GM12878 (cell line): Measurements from ENCODE around the gene PCSK5. TPM values are rescaled to one million over a fixed set of nuclear protein-coding genes. Genes with fewer than 3 reads are reported as not detected.

Source experiments
- ATAC-seq: fragments of 200-7000 bp; cut with Tn5 transposase; 3 replicates; pipeline ENCODE4 v1.9.1; 2020; ENCODE audit warnings: mild to moderate bottlenecking, moderate library complexity
- BruUV-seq: library from RNA; stranded (reverse); fragments of 400-500 nt; replicated peaks from 2 replicates; lab custom pipeline; 2021; lab: Mats Ljungman, UMichigan
- CTCF ChIA-PET: fragments of 300-600 bp; sonication (Branson Sonifier 250); formaldehyde crosslinking; extraction: SDS; loops from one replicate; lab custom pipeline; 2021; ENCODE audit warnings: inconsistent platforms; lab: Yijun Ruan, JAX
- POLR2A ChIA-PET: fragments of 350-600 bp; formaldehyde crosslinking; extraction: SDS; loops from one replicate; lab custom pipeline; 2021; ENCODE audit warnings: inconsistent platforms; lab: Charles Lee
- RAD21 ChIA-PET: fragments of 300-600 bp; sonication (Branson Sonifier 250); formaldehyde crosslinking; loops from one replicate; lab custom pipeline; 2023; ENCODE audit warnings: antibody characterized with exemption; ENCODE audit not compliant: unreplicated experiment; lab: Charles Lee
- SMC1A ChIA-PET: fragments of 300-600 bp; sonication (Branson Sonifier 250); formaldehyde crosslinking; loops from one replicate; lab custom pipeline; 2023; ENCODE audit not compliant: unreplicated experiment, uncharacterized antibody; lab: Charles Lee
- DNase-seq: peaks from one replicate; pipeline ENCODE4 v3.0.0-alpha.2; 2011; ENCODE audit warnings: low read depth, low spot score
- FAIRE-seq: peaks from 3 replicates; lab custom pipeline; 2011; peaks lifted over from hg19 to GRCh38; lab: Jason Lieb, UNC
- H2AFZ ChIP-seq: 2 replicates; pipeline ENCODE4 v1.6.0; 2011; ENCODE audit warnings: low read depth, low read length, control low read depth; ENCODE audit not compliant: control insufficient read depth
- H3K27ac ChIP-seq: 2 replicates; pipeline ENCODE4 v1.5.1; 2011; ENCODE audit warnings: control low read depth; ENCODE audit not compliant: control insufficient read depth, insufficient read depth
- H3K27me3 ChIP-seq, 2 experiments: replicated peaks in 1 of 2; 2 replicates each; pipeline versions ENCODE4 v1.6.0 to v1.6.1; 2011; ENCODE audit warnings: low read length in 1 of 2; ENCODE audit not compliant: control insufficient read depth in 2 of 2, insufficient read depth in 2 of 2
- H3K36me3 ChIP-seq, 2 experiments: 2 replicates each; pipeline ENCODE4 v1.5.1; 2011; ENCODE audit warnings: low read length in 1 of 2; ENCODE audit not compliant: control insufficient read depth in 2 of 2, insufficient read depth in 2 of 2
- H3K4me1 ChIP-seq: 2 replicates; pipeline ENCODE4 v1.6.1; 2011; ENCODE audit warnings: mild to moderate bottlenecking, low read length, moderate library complexity, mixed read lengths; ENCODE audit not compliant: control insufficient read depth, insufficient read depth
- H3K4me2 ChIP-seq: 2 replicates; pipeline ENCODE4 v1.6.0; 2011; ENCODE audit warnings: control low read depth; ENCODE audit not compliant: control insufficient read depth, insufficient read depth
- H3K4me3 ChIP-seq: fragments of 200-600 bp; sonication (generic); 2 replicates; pipeline ENCODE4 v1.5.1; 2016
- H3K79me2 ChIP-seq: 2 replicates; pipeline ENCODE4 v1.6.0; 2011; ENCODE audit warnings: low read length; ENCODE audit not compliant: control insufficient read depth, insufficient read depth
- H3K9ac ChIP-seq: 2 replicates; pipeline ENCODE4 v1.8.0; 2011; ENCODE audit warnings: low read length, control low read depth, mixed read lengths; ENCODE audit not compliant: control insufficient read depth, insufficient read depth
- H3K9me3 ChIP-seq: replicated peaks from 3 replicates; pipeline ENCODE4 v1.5.1; 2011; ENCODE audit warnings: mild to moderate bottlenecking, low read length; ENCODE audit not compliant: control insufficient read depth, insufficient read depth
- H4K20me1 ChIP-seq: 2 replicates; pipeline ENCODE4 v1.6.0; 2011; ENCODE audit not compliant: control insufficient read depth, insufficient read depth
- HDAC2 ChIP-seq: fragments of 200-600 bp; sonication (generic); IDR thresholded peaks from 2 replicates; pipeline ENCODE4 v1.6.1; 2017
- ZNF217 ChIP-seq: fragments of 450-650 bp; IDR thresholded peaks from 2 replicates; pipeline ENCODE4 v1.6.1; 2017; ENCODE audit warnings: antibody characterized with exemption, mild to moderate bottlenecking
- WGBS: methylation state at CpG from one replicate; pipeline ENCODE4 v1.1.6; 2016; ENCODE audit warnings: low lambda C conversion rate; ENCODE audit not compliant: insufficient replicate concordance, insufficient coverage; ENCODE audit errors: missing lambda C conversion rate; 5-methylcytosine and 5-hydroxymethylcytosine counted together
- in situ Hi-C: fragments of 300-500 bp; cut with MboI; formaldehyde crosslinking; loops from 9 replicates; pipeline ENCODE4 v1.14.3; 2018; ENCODE audit warnings: mixed read lengths
- intact Hi-C: fragments of 100-400 bp; cut with micrococcal nuclease; formaldehyde crosslinking; loops from one replicate; pipeline ENCODE4 v1.14.2; 2022; ENCODE audit not compliant: unreplicated experiment
- polyA plus RNA-seq, 11 experiments: library from polyadenylated mRNA; depleted of rRNA in 4 of 11; unstranded in 6 of 11; stranded (reverse) in 5 of 11; fragments of >200 nt; fragmentation: Nextera tagmentation in 4 of 11; fragmentation: Illumina TruSeq in 1 of 11; extraction: Ambion mirVana in 4 of 11; extraction: Trizol in 1 of 11; gene quantifications; 1 replicate in 1 of 11; 2 replicates in 10 of 11; pipeline versions ENCODE4 v1.2.1 to v1.2.3, GENCODE V29; 2011 to 2016; ENCODE audit warnings: inconsistent platforms in 2 of 11, missing spikeins in 2 of 11, low read depth in 1 of 11
- total RNA-seq, 4 experiments: library from RNA; depleted of rRNA in 3 of 4; stranded (reverse); fragments of >200 nt in 3 of 4; fragmentation: Illumina TruSeq in 1 of 4; extraction: Trizol in 1 of 4; gene quantifications; 2 replicates each; pipeline versions ENCODE4 v1.2.1 to v1.2.3, GENCODE V29; 2013 to 2021
- TF ChIP-seq, protein P1 (sequence below): IDR thresholded peaks from 2 replicates; pipeline ENCODE4 v1.6.1; 2012; ENCODE audit warnings: low read length, inconsistent platforms
- TF ChIP-seq, protein P2 (sequence below): IDR thresholded peaks from 2 replicates; pipeline ENCODE4 v1.6.1; 2011; ENCODE audit warnings: borderline replicate concordance, low read depth, mild to moderate bottlenecking, moderate library complexity, low read length; ENCODE audit not compliant: insufficient read depth, poor library complexity, severe bottlenecking

The PCSK5 gene
- total and polyA plus RNA-seq, 10 of the 15 experiments (the other 5 are each of a cell fraction or from before 2014, with no cell fraction given), result 0.01 to 0.13 (median 0.04) TPM; not detected in 3

DNA sequence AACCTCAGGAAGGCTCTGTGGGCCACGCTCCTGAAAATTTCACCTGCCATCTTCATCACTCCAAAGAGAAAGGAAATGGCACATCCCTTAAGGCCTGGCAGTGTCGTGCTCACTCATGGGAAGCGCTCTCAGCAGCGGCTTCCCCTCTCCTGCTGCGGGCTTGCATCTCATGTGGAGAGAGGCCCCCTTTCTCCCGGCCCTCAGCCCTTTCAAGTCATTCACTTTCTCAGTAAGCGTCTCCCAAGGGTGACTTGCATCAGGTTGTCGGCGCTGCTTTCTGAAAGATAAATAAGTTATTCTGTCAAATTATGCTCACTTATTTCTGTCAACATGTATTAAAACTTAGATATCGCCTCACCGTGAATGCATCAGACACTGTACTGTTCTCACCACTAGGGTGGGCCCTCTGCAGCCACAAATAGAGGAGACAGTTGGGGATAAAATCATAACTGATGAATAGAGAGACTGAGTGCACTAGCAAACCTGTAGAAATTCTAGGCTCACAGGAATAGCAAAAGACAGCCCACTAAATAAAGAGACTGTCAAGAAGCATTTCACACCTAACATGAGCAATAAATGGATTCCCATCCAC, 329.2 kb downstream of the PCSK5 start:
- FAIRE-seq, result no peak
- TF ChIP-seq ZNF217, result no peak
- TF ChIP-seq, protein P1, sequence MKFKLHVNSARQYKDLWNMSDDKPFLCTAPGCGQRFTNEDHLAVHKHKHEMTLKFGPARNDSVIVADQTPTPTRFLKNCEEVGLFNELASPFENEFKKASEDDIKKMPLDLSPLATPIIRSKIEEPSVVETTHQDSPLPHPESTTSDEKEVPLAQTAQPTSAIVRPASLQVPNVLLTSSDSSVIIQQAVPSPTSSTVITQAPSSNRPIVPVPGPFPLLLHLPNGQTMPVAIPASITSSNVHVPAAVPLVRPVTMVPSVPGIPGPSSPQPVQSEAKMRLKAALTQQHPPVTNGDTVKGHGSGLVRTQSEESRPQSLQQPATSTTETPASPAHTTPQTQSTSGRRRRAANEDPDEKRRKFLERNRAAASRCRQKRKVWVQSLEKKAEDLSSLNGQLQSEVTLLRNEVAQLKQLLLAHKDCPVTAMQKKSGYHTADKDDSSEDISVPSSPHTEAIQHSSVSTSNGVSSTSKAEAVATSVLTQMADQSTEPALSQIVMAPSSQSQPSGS, result no peak
- TF ChIP-seq, protein P2, sequence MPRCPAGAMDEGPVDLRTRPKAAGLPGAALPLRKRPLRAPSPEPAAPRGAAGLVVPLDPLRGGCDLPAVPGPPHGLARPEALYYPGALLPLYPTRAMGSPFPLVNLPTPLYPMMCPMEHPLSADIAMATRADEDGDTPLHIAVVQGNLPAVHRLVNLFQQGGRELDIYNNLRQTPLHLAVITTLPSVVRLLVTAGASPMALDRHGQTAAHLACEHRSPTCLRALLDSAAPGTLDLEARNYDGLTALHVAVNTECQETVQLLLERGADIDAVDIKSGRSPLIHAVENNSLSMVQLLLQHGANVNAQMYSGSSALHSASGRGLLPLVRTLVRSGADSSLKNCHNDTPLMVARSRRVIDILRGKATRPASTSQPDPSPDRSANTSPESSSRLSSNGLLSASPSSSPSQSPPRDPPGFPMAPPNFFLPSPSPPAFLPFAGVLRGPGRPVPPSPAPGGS, result no peak
- no peak for TF ChIP-seq HDAC2
- TF ChIP-seq, all 136 proteins: peak for 0
- CTCF ChIA-PET, result no interaction called here
- no peak overlapping the region for H3K9ac ChIP-seq
- H3K27me3 ChIP-seq, result no peaks in the 10 kb centered on the region; a peak in 1 of 4 replicates
- H3K27ac ChIP-seq, result no peak overlapping the region
- in situ Hi-C loops, result loop anchor here (5.0 kb wide), 1 partner anchor 63 kb away; no protein-coding TSS in a partner anchor
- POLR2A ChIA-PET, result no interaction called here
- no peaks in the 10 kb centered on the region for H3K4me1 ChIP-seq
- H3K79me2 ChIP-seq, result no peaks in the 10 kb centered on the region
- intact Hi-C loops, result no loop called here
- no peaks in the 10 kb centered on the region for H3K9me3 ChIP-seq
- H3K36me3 ChIP-seq, result no peaks in the 10 kb centered on the region
- no peak for DNase-seq
- no peak overlapping the region for H3K4me3 ChIP-seq
- H3K4me2 ChIP-seq, result no peak overlapping the region
- no peak overlapping the region for H2AFZ ChIP-seq
- no TSS peak for BruUV-seq
- SMC1A ChIA-PET, result no interaction called here
- no peak for ATAC-seq
- WGBS, result 38% methylated on average over 11 of the region's 11 CpGs
- RAD21 ChIA-PET, result no interaction called here
- H4K20me1 ChIP-seq, result no peaks in the 10 kb centered on the region
